Renal cortical epithelial cell (primary cell): ENCODE data around the gene FBXL13. TPM values are rescaled to one million over a fixed set of nuclear protein-coding genes. Genes with fewer than 3 reads are reported as not detected.
A peak's percentile ranks its signal among the peaks of the same experiment; 100 is the strongest.
"Not testable (repeated sequence)": the region's sequence is repeated elsewhere in the genome, so short reads cannot be mapped to it uniquely, and the experiment has no call there.

Experiments used
- DNase-seq: peaks from one replicate; pipeline ENCODE4 v3.0.0-alpha.2; 2011; ENCODE audit warnings: low read depth
- total RNA-seq: library from RNA; depleted of rRNA; stranded (reverse); fragments of >200 nt; gene quantifications from 2 replicates; pipeline ENCODE4 v1.2.3, GENCODE V29; 2014

FBXL13 gene
- total RNA-seq, 1 donor from 2014 or later = 4.3 TPM

- DNase-seq = no peak
Observed at GRCh38 chr7:102859084-102859798, 215.4 kb downstream of the FBXL13 start.

GRCh38 chr7:102856036-102856435, 218.6 kb downstream of the FBXL13 start:
- DNase-seq = no peak

DNA sequence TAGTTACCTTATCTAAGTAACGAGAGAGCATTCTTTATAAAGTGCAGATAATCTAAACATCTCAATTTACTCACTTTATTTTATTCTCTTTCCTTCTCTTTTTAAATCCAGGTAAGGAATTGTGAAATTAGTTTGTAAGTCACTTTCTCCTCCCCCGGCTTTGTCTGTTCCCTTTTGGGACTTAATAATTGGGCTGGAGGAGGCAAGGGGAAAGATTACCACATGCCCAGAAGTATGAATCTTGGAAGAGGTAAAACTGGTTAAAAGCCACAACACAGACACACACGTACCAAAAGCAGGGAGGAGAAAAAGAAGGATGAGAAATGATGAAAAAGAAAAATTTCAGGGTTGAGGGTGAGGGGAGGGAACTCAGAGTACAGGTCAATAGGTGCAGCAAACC, 225.1 kb downstream of the FBXL13 start:
- no peak for DNase-seq

- DNase-seq = no peak
Observed at GRCh38 chr7:102849079-102849478, 225.5 kb downstream of the FBXL13 start.

- DNase-seq = no peak
Observed at GRCh38 chr7:102845346-102845745, 229.2 kb downstream of the FBXL13 start.

- DNase-seq = no peak
Observed at GRCh38 chr7:102843850-102844249, 230.7 kb downstream of the FBXL13 start.

GRCh38 chr7:102842284-102842683, 232.3 kb downstream of the FBXL13 start:
- DNase-seq = no peak

DNA sequence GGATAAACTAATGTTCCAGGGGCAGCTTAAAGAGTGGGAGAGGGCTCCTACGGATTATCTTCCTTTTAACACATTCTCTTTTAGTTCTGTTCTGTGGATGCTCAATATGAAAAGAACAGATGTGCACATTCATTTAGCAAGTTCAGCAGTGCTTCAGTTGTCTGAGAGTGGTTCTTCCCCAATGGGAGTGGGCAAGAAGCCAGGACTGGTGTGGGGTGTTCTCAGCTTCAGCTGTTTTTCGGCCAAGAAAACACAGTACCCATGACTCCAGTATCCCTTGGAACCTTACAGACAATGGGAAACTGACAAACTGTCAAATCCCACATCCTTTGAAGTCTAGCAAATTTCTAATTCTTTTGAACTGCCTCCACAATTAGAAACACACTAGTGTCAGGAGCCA, 233.3 kb downstream of the FBXL13 start:
- DNase-seq = no peak

DNA sequence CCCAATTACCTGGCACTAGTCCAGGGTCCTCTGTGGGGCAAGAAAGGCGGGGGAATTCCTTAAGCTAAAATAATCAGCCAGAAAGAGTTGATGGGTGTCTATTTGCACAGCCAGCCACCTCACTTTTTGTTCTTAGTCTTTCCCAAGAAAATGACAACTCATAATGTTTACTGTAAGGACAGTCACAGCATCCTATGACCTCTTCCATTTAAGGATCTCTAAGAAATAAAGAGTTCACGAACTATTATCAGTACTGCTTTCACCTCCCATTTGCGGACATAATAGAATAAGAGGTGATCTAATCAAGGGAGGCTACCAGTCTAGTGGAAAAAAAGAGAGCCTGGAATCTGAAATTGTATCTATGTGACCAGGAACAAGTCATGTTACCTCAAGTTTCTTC, 234.2 kb downstream of the FBXL13 start:
- no peak for DNase-seq

GRCh38 chr7:102838572-102839101, 236.0 kb downstream of the FBXL13 start:
- DNase-seq = not testable (repeated sequence)

DNA sequence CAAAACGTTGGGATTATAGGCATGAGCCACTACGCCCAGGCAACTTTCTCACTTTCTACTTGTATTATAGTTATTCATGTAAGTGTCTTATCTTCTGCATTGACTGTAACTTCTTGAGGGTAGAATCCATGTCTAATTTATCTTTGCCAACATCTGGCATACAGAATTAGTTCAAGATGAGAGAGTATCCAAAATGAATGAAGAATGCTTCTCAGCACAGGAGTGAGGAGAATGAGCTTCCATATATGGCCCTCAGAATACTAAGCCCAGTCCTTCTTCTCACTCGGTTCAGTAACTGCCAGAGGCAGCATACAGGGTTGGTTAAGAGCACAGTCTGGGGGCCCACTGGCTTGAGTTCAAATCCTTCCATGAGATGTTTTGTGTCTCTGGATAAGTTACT, 236.8 kb downstream of the FBXL13 start:
- no peak for DNase-seq

GRCh38 chr7:102836977-102837376, 237.6 kb downstream of the FBXL13 start:
- DNase-seq = no peak

DNA sequence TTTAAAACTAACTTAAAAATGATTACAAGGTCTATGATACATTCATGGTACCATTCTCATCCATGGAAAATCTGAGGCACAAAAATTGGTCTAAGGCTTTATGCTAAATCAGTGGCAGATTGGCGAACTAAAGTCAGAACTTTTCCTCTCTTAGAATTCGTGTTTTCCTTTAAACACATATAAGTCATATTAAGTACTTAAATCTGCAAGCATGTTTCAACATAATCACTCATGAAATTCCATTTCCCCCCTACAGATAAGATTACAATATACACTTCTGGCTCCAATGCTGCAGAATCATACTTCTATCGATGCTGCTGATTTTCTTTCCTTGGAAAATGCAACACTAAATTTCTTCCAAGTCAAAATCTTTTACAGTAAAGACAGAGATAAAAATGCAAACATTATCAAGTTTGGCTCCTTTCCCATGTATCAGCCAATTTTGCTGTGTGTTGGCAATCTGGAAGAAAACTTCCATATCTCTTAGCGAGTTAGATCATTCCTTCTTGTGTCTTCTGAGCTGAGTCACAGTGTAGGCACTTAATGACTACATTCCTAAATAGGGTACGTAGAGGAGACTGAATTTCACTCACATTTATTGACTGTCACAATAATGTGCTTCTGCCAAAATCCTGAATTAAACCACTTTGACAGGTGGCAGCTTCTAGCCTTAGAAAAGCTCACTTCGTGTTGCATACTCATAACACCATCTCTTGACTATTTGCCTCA, 238.2 kb downstream of the FBXL13 start:
- DNase-seq = peak; percentile 87

DNA sequence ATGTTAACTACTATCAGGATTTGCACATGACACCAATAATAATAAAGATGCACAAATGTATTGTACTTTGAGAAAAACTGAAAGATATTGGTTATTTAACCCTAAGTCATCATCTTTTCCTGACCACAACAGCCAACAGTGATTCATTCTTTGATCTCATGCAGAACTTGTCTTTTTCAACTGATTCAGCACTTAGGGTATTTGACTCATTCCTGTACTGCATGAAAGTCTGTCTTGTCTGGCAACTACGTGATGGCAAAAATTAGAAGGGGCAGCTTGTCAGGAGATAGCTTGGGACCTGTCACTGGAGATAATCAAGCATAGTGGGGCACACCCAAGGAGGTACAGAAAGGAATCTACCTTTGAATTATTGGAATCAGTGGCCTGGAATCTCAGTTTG, 239.6 kb downstream of the FBXL13 start:
- peak; percentile 90 for DNase-seq

GRCh38 chr7:102834466-102834865, 240.1 kb downstream of the FBXL13 start:
- no peak for DNase-seq

GRCh38 chr7:102833343-102833742, 241.3 kb downstream of the FBXL13 start:
- no peak for DNase-seq

DNA sequence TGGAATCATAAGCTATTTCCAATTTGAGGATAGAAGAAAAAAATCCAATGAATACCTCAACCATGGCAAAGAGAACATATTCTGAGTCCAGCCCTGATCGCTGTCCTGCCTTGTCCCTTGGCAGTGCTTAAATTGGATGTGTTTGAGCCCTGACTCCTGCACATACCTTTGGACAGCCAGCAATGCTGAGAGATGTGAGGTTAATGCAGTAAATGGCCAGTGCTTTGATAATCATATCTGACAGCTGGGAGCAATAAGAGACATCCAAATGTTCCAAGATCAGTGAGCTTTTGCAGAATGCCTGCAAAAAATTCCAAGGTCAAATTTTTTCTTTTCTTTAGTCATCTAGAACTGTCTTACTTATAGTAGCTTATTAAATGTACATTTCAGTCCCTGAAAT, 241.9 kb downstream of the FBXL13 start:
- no peak for DNase-seq

DNA sequence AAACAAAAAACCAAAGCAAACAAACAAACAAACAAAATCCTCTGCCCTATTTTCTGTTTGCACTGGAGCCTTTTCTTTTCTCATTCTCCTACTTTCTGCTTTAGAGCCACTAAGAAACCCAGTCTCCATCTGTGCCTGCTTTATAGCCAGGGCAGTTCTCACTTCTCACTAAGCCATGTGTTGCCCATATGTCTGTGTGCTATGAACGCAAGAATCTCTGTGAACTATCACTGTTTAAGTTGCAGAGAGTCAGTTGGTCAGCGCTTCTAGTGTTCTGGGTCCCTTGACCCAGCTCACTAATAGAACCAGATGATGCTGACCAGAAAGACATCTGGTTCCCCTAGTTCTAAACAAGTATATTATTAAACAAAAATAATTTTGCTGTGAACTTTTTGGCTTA, 244.4 kb downstream of the FBXL13 start:
- DNase-seq = no peak

GRCh38 chr7:102829075-102829474, 245.5 kb downstream of the FBXL13 start:
- no peak for DNase-seq

- DNase-seq = no peak
Observed at GRCh38 chr7:102828286-102828685, 246.3 kb downstream of the FBXL13 start.

DNA sequence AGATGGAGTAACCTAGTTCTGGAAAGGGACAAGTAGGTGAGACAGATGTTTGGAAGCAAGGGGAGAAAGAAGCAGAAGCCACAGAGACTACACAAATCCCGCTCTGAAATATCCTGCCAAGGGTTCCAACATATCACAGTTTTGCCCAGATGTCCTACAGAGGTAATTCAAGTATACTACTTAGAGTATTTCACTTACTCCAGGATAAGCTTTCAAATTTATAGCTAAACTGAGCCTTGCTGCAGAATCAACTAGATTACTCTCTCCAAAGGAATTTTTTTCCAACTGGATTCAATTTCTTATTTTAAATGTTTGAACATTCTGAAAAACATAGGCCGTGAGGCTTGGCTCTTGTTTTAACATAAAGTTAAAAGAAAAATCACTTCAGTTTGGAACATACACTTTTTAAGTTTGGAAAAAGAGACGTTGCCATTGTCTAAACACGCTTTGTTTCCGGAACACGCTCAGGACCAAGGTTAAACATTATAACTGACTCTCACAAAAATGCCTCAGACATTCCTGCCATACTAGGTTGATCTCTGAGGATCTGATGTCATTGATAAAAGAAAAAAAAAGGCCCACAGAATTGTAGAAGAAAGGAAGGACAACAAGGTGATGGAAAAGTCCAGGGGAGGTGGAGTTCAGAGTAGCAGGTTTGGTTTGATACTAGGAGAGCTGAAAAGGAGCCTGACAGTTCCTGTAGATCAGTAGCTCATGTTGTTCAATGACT, 251.0 kb downstream of the FBXL13 start:
- peak; percentile 54 for DNase-seq

GRCh38 chr7:102821994-102822747, 252.4 kb downstream of the FBXL13 start:
- DNase-seq = no peak
